SH-SY5Y (cell line): ENCODE results near the gene IGFBP1.

Source experiments
- GATA2 ChIP-seq: IDR thresholded peaks from 2 replicates; pipeline ENCODE4 v1.6.1; 2011; ENCODE audit warnings: mild to moderate bottlenecking, low read depth, low read length
- GATA3 ChIP-seq: IDR thresholded peaks from 2 replicates; pipeline ENCODE4 v1.6.1; 2011; ENCODE audit warnings: low read depth, mild to moderate bottlenecking, low read length, moderate library complexity

- TF ChIP-seq GATA2 (no peak), GATA3 (no peak)
Measured at GRCh38 chr7:45898222-45898621, 9.9 kb downstream of the IGFBP1 start.
